ENCODE results near the gene CCER1.

Gene CCER1

GRCh38 chr12:90972226-90972625 is 17.2 kb upstream of the CCER1 start:
- Histone ChIP-seq H3F3A (ENCODE audit: control insufficient read depth, insufficient read depth) (no peaks in the 10 kb centered on the region), H3K4me2 (ENCODE audit: low read length) (no peak overlapping the region), H3K79me2 (ENCODE audit: control insufficient read depth, low read length) (no peaks in the 10 kb centered on the region), H3K9me3 (ENCODE audit: control insufficient read depth, insufficient read depth, low read length) (no peaks in the 10 kb centered on the region), H4K20me1 (ENCODE audit: control insufficient read depth, insufficient read depth, low read depth, low read length) (no peaks in the 10 kb centered on the region), H3K4me3 (ENCODE audit: low read length) (no peak overlapping the region), H3K27ac (ENCODE audit: low read depth, low read length) (no peak overlapping the region), H3K36me3 (ENCODE audit: control insufficient read depth, low read length) (no peaks in the 10 kb centered on the region), H3K9me2 (replicated peaks; ENCODE audit: control insufficient read depth, low read length) (no peaks in the 10 kb centered on the region), H3K4me1 (ENCODE audit: control insufficient read depth, low read length) (no peaks in the 10 kb centered on the region), H3K27me3 (ENCODE audit: control insufficient read depth, low read length) (0 out of 2 replicates have a peak, but pooled peaks cover 5% of the 10 kb centered on the region)
- TF ChIP-seq, protein P1, sequence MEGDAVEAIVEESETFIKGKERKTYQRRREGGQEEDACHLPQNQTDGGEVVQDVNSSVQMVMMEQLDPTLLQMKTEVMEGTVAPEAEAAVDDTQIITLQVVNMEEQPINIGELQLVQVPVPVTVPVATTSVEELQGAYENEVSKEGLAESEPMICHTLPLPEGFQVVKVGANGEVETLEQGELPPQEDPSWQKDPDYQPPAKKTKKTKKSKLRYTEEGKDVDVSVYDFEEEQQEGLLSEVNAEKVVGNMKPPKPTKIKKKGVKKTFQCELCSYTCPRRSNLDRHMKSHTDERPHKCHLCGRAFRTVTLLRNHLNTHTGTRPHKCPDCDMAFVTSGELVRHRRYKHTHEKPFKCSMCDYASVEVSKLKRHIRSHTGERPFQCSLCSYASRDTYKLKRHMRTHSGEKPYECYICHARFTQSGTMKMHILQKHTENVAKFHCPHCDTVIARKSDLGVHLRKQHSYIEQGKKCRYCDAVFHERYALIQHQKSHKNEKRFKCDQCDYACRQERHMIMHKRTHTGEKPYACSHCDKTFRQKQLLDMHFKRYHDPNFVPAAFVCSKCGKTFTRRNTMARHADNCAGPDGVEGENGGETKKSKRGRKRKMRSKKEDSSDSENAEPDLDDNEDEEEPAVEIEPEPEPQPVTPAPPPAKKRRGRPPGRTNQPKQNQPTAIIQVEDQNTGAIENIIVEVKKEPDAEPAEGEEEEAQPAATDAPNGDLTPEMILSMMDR (IDR thresholded peaks at IDR 0.05; ENCODE audit: low read depth, low read length, poor library complexity, severe bottlenecking): no peak
- no peak for TF ChIP-seq EZH2phosphoT487 (IDR thresholded peaks at IDR 0.05; ENCODE audit: borderline replicate concordance, low read length)

- Histone ChIP-seq H3K36me3 (ENCODE audit: control insufficient read depth, low read length) (no peaks in the 10 kb centered on the region), H3F3A (ENCODE audit: control insufficient read depth, insufficient read depth) (no peaks in the 10 kb centered on the region), H3K4me3 (ENCODE audit: low read length) (no peak overlapping the region), H3K27me3 (ENCODE audit: control insufficient read depth, low read length) (0 out of 2 replicates have a peak, but pooled peaks cover 5% of the 10 kb centered on the region), H3K4me1 (ENCODE audit: control insufficient read depth, low read length) (no peaks in the 10 kb centered on the region), H3K79me2 (ENCODE audit: control insufficient read depth, low read length) (no peaks in the 10 kb centered on the region), H3K4me2 (ENCODE audit: low read length) (no peak overlapping the region), H4K20me1 (ENCODE audit: control insufficient read depth, insufficient read depth, low read depth, low read length) (no peaks in the 10 kb centered on the region), H3K27ac (ENCODE audit: low read depth, low read length) (no peak overlapping the region), H3K9me2 (replicated peaks; ENCODE audit: control insufficient read depth, low read length) (no peaks in the 10 kb centered on the region), H3K9me3 (ENCODE audit: control insufficient read depth, insufficient read depth, low read length) (no peaks in the 10 kb centered on the region)
- TF ChIP-seq, protein P1 (IDR thresholded peaks at IDR 0.05; ENCODE audit: low read depth, low read length, poor library complexity, severe bottlenecking): no peak
- TF ChIP-seq EZH2phosphoT487 (IDR thresholded peaks at IDR 0.05; ENCODE audit: borderline replicate concordance, low read length): no peak
Measured at GRCh38 chr12:90970911-90971310, 15.9 kb upstream of the CCER1 start.

- Histone ChIP-seq H3K9me3 (ENCODE audit: control insufficient read depth, insufficient read depth, low read length) (no peaks in the 10 kb centered on the region), H3K36me3 (ENCODE audit: control insufficient read depth, low read length) (no peaks in the 10 kb centered on the region), H3K27ac (ENCODE audit: low read depth, low read length) (no peak overlapping the region), H3K79me2 (ENCODE audit: control insufficient read depth, low read length) (no peaks in the 10 kb centered on the region), H4K20me1 (ENCODE audit: control insufficient read depth, insufficient read depth, low read depth, low read length) (no peaks in the 10 kb centered on the region), H3K4me2 (ENCODE audit: low read length) (no peak overlapping the region), H3K4me3 (ENCODE audit: low read length) (no peak overlapping the region), H3K27me3 (ENCODE audit: control insufficient read depth, low read length) (0 out of 2 replicates have a peak, but pooled peaks cover 5% of the 10 kb centered on the region), H3K9me2 (replicated peaks; ENCODE audit: control insufficient read depth, low read length) (no peaks in the 10 kb centered on the region), H3F3A (ENCODE audit: control insufficient read depth, insufficient read depth) (no peaks in the 10 kb centered on the region), H3K4me1 (ENCODE audit: control insufficient read depth, low read length) (no peaks in the 10 kb centered on the region)
- TF ChIP-seq EZH2phosphoT487 (IDR thresholded peaks at IDR 0.05; ENCODE audit: borderline replicate concordance, low read length): no peak
- TF ChIP-seq, protein P1 (IDR thresholded peaks at IDR 0.05; ENCODE audit: low read depth, low read length, poor library complexity, severe bottlenecking): no peak
Measured at GRCh38 chr12:90970471-90970870, 15.5 kb upstream of the CCER1 start.
